MCF 10A (cell line): ENCODE data around the gene CFAP46. TPM values are rescaled to one million over a fixed set of nuclear protein-coding genes. Genes with fewer than 3 reads are reported as not detected.

Experiments used
- BruUV-seq: library from RNA; stranded (reverse); fragments of 400-500 nt; replicated peaks from 2 replicates; lab custom pipeline; 2021; lab: Mats Ljungman, UMichigan
- CTCF ChIA-PET: fragments of 300-600 bp; sonication (Branson Sonifier 250); formaldehyde crosslinking; extraction: SDS; loops from one replicate; lab custom pipeline; 2021; ENCODE audit warnings: antibody characterized with exemption, inconsistent platforms; lab: Yijun Ruan, JAX
- POLR2A ChIA-PET: fragments of 300-600, 350-650 bp; sonication (Branson Sonifier 250); formaldehyde crosslinking; extraction: SDS; loops from one replicate; lab custom pipeline; 2020; ENCODE audit warnings: antibody characterized with exemption, inconsistent platforms; lab: Yijun Ruan, JAX
- DNase-seq: peaks from one replicate; pipeline ENCODE4 v3.0.0-alpha.2; 2018; ENCODE audit not compliant: unreplicated experiment
- H3K27ac Mint-ChIP-seq: one replicate; pipeline ENCODE4 v1.8.0; 2022; ENCODE audit warnings: mild to moderate bottlenecking, low read depth, mixed read lengths; ENCODE audit not compliant: unreplicated experiment
- H3K27me3 Mint-ChIP-seq: one replicate; pipeline ENCODE4 v1.8.0; 2022; ENCODE audit warnings: mixed read lengths; ENCODE audit not compliant: insufficient read depth, unreplicated experiment
- H3K36me3 Mint-ChIP-seq: one replicate; pipeline ENCODE4 v1.8.0; 2022; ENCODE audit warnings: mild to moderate bottlenecking, moderate library complexity, mixed read lengths; ENCODE audit not compliant: insufficient read depth, unreplicated experiment
- H3K4me1 Mint-ChIP-seq: one replicate; pipeline ENCODE4 v1.8.0; 2022; ENCODE audit warnings: mixed read lengths; ENCODE audit not compliant: insufficient read depth, unreplicated experiment
- H3K4me3 Mint-ChIP-seq: one replicate; pipeline ENCODE4 v1.8.0; 2022; ENCODE audit warnings: mild to moderate bottlenecking, moderate library complexity, mixed read lengths; ENCODE audit not compliant: unreplicated experiment
- H3K9me3 Mint-ChIP-seq: one replicate; pipeline ENCODE4 v1.8.0; 2022; ENCODE audit warnings: mixed read lengths; ENCODE audit not compliant: unreplicated experiment
- intact Hi-C: fragments of 100-400 bp; cut with micrococcal nuclease; formaldehyde crosslinking; loops from 2 replicates; pipeline ENCODE4 v1.14.1; 2022
- total RNA-seq: library from RNA; stranded (reverse); gene quantifications from 2 replicates; pipeline ENCODE4 v1.2.3, GENCODE V29; 2022
- TF ChIP-seq, protein P1 (sequence below): fragments of 200-600 bp; IDR thresholded peaks from one replicate; pipeline ENCODE4 v1.8.0; 2022; ENCODE audit warnings: antibody characterized with exemption, mild to moderate bottlenecking; ENCODE audit not compliant: unreplicated experiment

The CFAP46 gene
- total RNA-seq, 1 experiment from 2014 or later, result 0.33 TPM

DNA sequence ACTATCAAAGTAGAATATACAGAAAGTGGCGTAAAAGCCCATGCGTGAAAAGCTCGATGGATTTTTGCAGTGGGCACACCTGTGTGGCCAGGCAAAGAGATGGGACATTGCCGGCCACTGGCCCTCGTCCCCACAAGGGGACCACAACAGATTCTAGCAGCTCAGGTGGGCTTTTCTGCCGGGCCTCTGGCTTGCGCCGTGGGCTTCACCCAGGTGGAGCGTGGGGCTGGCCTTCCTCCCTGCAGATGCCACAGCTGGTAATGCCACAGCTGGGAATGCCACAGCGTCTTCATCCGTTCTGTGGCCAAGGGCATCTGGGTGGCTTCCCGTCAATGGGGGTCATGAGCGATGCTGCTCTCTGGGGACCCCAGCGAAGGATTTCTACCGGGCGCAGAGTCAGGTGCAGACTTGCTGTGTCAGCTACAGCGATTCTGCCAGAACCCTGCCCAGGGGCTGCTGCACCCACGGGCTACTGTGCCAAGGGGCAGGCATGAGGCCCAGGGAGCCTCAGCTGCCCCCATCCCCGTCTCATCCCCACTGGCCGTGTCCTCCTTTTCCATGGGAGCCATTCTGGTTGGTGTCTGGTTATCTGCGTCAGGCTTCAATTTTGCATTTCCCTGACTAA lies 103.9 kb downstream of the CFAP46 start:
- DNase-seq, result no peak
- intact Hi-C loops, result loop anchor here (10.0 kb wide), 1 partner anchor 486 kb away; no protein-coding TSS in a partner anchor
- Mint-ChIP-seq H3K27ac (no peak overlapping the region), H3K9me3 (peaks cover 10% of the 10 kb centered on the region), H3K4me1 (no peaks in the 10 kb centered on the region), H3K27me3 (peaks cover 28% of the 10 kb centered on the region), H3K36me3 (no peaks in the 10 kb centered on the region), H3K4me3 (no peak overlapping the region)
- POLR2A ChIA-PET, result interaction anchor here (1.6 kb wide), 1 partner anchor 421 kb away, joined by 3 read pairs; no protein-coding TSS in a partner anchor
- BruUV-seq, result no TSS peak
- TF ChIP-seq, protein P1, sequence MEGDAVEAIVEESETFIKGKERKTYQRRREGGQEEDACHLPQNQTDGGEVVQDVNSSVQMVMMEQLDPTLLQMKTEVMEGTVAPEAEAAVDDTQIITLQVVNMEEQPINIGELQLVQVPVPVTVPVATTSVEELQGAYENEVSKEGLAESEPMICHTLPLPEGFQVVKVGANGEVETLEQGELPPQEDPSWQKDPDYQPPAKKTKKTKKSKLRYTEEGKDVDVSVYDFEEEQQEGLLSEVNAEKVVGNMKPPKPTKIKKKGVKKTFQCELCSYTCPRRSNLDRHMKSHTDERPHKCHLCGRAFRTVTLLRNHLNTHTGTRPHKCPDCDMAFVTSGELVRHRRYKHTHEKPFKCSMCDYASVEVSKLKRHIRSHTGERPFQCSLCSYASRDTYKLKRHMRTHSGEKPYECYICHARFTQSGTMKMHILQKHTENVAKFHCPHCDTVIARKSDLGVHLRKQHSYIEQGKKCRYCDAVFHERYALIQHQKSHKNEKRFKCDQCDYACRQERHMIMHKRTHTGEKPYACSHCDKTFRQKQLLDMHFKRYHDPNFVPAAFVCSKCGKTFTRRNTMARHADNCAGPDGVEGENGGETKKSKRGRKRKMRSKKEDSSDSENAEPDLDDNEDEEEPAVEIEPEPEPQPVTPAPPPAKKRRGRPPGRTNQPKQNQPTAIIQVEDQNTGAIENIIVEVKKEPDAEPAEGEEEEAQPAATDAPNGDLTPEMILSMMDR, result no peak
- CTCF ChIA-PET, result interaction anchor here (0.6 to 1.5 kb wide), 7 partner anchors 77 to 659 kb away, joined by 3 to 7 read pairs (median 3); no protein-coding TSS in a partner anchor

DNA sequence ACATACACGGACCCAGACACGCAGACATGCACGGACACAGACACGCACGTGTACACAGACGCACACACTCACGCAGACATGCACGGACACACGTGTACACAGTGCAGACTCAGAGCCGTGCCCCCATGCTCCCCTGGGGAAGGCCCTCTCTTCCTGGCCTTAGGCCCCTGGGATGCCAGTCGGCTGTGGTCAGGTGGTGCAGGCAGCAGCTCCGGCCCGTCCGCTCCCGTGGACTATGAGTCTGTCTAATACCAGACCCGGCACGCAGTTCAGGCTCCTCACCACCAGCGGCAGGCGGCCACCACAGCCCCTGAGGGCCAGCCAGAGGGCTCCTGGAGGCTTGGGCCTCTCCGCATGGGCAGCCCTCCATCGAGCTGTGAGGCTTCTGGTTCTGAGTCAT lies 104.5 kb downstream of the CFAP46 start:
- intact Hi-C loops, result loop anchor here (2.0 to 10.0 kb wide), 4 partner anchors 65 to 487 kb away; no protein-coding TSS in a partner anchor
- CTCF ChIA-PET, result interaction anchor here (0.6 to 0.9 kb wide), 6 partner anchors 78 to 659 kb away, joined by 3 to 4 read pairs (median 3); no protein-coding TSS in a partner anchor
- peaks cover 10% of the 10 kb centered on the region for H3K9me3 Mint-ChIP-seq
- no peak for DNase-seq
- peaks cover 28% of the 10 kb centered on the region for H3K27me3 Mint-ChIP-seq
- no peak overlapping the region for H3K27ac Mint-ChIP-seq
- H3K36me3 Mint-ChIP-seq, result no peaks in the 10 kb centered on the region
- TF ChIP-seq, protein P1, result no peak
- no peaks in the 10 kb centered on the region for H3K4me1 Mint-ChIP-seq
- no TSS peak for BruUV-seq
- POLR2A ChIA-PET, result interaction anchor here (1.6 kb wide), 1 partner anchor 421 kb away, joined by 3 read pairs; no protein-coding TSS in a partner anchor
- H3K4me3 Mint-ChIP-seq, result no peak overlapping the region

DNA sequence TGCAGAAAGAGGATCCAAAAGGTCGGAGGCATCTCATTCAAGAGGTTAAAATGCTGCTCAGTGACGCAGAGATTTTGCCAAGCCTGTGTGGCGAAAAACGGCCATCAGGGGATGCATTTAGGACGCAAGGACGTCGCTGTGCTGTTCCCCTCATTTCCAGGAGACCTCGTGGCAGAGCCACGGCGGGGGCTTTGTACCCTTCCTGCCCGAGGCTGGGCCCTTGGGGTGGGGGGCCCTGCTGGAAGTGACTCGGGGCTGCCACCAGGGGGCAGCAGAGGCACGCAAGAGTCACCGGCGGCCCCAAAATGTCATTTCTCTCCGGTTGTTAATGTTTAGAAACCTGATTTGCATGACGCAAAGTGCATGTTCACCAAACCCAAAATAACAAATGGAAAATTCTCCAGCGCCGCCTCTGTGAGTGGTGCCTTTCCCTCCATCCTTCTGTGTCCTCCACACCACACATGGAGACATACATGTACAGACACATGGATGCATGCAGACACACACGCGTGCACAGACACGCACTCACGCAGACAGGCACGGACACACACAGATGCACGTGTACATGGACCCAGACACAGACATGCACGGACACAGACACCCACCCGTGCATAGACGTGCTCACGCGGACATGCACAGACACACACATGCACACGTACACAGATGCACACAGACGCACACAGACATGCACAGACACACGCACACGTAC lies 105.4 kb downstream of the CFAP46 start:
- Mint-ChIP-seq H3K4me1 (no peaks in the 10 kb centered on the region), H3K27ac (no peak overlapping the region), H3K27me3 (peaks cover 35% of the 10 kb centered on the region), H3K4me3 (no peak overlapping the region), H3K9me3 (peaks cover 3% of the 10 kb centered on the region), H3K36me3 (no peaks in the 10 kb centered on the region)
- intact Hi-C loops, result loop anchor here (2.0 to 10.0 kb wide), 4 partner anchors 66 to 488 kb away; no protein-coding TSS in a partner anchor
- ChIA-PET POLR2A (no interaction called here), CTCF (interaction anchor here (0.6 to 1.4 kb wide), 2 partner anchors 67 to 479 kb away, joined by 3 to 7 read pairs; no protein-coding TSS in a partner anchor)
- TF ChIP-seq, protein P1, result peak; percentile 95
- DNase-seq, result peak; percentile 10
- BruUV-seq, result no TSS peak
